Tibial nerve (tissue), 3 donors: ENCODE measurements around the gene PHETA2.
"Not testable (repeated sequence)": the region's sequence is repeated elsewhere in the genome, so short reads cannot be mapped to it uniquely, and the experiment has no call there.

Experiments used
- POLR2A ChIP-seq, 2 donors: fragments of 450-650 bp; IDR thresholded peaks; one replicate each; pipeline ENCODE4 v1.6.1; 2017; ENCODE audit warnings: antibody characterized with exemption in 2 of 2, mild to moderate bottlenecking in 2 of 2, moderate library complexity in 2 of 2
- TF ChIP-seq, protein P1 (sequence below), 5 experiments: fragments of 200-600 bp in 3 of 5; fragments of 450-650 bp in 2 of 5; sonication (generic) in 3 of 5; IDR thresholded peaks; one replicate each; pipeline ENCODE4 v1.5.1; 2016 to 2019; ENCODE audit warnings: antibody characterized with exemption in 5 of 5, mild to moderate bottlenecking in 3 of 5, moderate library complexity in 2 of 5

DNA sequence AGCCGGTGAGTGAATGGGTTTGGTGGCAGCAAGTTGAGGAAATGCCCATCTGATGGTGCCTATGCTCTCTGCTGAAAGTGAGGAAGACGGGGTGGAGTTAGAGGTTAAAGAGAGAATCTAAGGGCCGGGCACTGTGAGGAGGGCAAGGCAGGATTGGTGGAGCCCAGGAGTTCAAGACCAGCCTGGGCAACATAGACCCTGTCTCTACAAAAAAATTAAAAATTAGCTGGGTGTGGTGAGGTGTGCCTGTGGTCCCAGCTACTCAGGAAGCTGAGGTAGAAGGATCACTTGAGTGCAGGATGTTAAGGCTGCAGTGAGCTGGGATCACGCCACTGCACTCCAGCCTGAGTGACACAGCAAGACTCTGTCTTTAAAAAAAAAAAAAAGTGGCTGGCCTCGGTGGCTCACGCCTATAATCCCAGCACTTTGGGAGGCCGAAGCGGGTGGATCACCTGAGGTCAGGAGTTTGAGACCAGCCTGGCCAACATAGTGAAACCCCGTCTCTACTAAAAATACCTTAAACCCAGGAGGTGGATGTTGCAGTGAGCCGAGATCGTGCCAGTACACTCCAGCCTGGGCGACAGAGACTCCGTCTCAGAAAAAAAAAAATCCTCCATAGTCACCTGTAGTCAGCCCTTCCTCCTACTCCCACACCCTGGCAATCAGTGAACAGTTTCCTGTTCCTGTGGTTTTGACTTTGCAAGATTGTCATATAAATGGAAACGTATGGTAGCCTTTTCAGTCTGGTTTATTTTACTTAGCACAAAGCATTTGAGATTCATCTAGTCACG lies 46.4 kb downstream of the PHETA2 start:
- TF ChIP-seq, protein P1, sequence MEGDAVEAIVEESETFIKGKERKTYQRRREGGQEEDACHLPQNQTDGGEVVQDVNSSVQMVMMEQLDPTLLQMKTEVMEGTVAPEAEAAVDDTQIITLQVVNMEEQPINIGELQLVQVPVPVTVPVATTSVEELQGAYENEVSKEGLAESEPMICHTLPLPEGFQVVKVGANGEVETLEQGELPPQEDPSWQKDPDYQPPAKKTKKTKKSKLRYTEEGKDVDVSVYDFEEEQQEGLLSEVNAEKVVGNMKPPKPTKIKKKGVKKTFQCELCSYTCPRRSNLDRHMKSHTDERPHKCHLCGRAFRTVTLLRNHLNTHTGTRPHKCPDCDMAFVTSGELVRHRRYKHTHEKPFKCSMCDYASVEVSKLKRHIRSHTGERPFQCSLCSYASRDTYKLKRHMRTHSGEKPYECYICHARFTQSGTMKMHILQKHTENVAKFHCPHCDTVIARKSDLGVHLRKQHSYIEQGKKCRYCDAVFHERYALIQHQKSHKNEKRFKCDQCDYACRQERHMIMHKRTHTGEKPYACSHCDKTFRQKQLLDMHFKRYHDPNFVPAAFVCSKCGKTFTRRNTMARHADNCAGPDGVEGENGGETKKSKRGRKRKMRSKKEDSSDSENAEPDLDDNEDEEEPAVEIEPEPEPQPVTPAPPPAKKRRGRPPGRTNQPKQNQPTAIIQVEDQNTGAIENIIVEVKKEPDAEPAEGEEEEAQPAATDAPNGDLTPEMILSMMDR (IDR thresholded peaks at IDR 0.05), result not testable (repeated sequence)
- TF ChIP-seq POLR2A (IDR thresholded peaks at IDR 0.05), result not testable (repeated sequence)
